ENCODE data around the gene AGMAT. TPM values are rescaled to one million over a fixed set of nuclear protein-coding genes. Genes with fewer than 3 reads are reported as not detected.

The AGMAT gene
- total and polyA plus RNA-seq, 2 of the 13 experiments (the other 11 are each of a cell fraction or from before 2014, with no cell fraction given), result 59.1 to 174 TPM

DNA sequence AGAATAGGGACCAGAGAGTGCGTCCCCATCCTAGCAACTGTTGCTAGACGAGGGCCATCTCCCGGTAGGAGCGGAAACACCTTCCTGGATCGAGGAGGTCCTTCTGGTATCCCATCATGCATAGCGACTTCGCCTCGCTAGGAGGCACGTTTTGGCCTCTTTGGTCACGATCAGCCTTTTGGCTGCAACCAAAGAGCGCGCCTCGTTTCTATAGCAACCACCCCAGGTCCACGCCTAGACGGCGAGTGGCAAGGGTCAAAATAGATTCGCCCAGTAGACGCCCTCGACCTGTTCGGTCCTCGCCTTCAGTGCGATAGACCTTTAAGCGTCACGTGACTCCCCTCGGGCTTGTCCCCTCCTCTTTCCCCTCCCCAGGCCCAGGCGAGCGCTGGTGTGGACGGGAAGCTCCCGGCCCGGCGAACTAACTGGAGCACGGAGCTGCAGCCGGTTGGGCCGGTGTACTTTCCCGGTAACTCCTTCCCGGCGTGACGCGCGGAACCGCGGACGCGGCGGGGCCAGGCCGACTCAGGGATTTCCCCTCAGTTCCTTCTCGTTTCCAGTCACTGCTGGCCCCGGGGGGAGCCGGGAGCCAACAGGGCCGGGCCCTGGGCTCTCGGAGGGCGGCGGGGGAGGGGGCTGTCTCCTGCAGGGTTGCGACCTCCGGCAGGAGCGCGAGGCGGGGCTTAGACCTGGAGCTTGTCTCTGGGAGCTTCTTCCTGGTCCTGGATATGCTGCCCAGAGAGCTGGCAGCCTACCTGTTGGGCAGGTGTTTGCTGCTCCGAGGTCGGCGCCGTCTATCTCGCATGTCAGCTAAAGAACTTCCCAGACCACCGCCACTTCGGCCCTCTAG, 58.1 kb downstream of the AGMAT start, which contains the start of gene DNAJC16 (continued):
- TF ChIP-seq ZHX2 (IDR thresholded peaks at IDR 0.05; ENCODE audit: low read depth), result 0 out of 2 replicates have a peak, but pooled peaks have one; percentile 65
- no peak for TF ChIP-seq ZHX2 (CRISPR knock-in tag; IDR thresholded peaks at IDR 0.05; ENCODE audit: borderline replicate concordance)
- TF ChIP-seq GABPA (IDR thresholded peaks at IDR 0.05; ENCODE audit: low read depth, low read length), result peak; percentile 42; the same call in 1 of the 2 replicates
- TF ChIP-seq GABPA (CRISPR knock-in tag; IDR thresholded peaks at IDR 0.05; ENCODE audit: low read depth), result peak; percentile 79
- TF ChIP-seq GLI4 (CRISPR knock-in tag; IDR thresholded peaks at IDR 0.05; ENCODE audit: borderline replicate concordance), result no peak
- TF ChIP-seq, protein P1, sequence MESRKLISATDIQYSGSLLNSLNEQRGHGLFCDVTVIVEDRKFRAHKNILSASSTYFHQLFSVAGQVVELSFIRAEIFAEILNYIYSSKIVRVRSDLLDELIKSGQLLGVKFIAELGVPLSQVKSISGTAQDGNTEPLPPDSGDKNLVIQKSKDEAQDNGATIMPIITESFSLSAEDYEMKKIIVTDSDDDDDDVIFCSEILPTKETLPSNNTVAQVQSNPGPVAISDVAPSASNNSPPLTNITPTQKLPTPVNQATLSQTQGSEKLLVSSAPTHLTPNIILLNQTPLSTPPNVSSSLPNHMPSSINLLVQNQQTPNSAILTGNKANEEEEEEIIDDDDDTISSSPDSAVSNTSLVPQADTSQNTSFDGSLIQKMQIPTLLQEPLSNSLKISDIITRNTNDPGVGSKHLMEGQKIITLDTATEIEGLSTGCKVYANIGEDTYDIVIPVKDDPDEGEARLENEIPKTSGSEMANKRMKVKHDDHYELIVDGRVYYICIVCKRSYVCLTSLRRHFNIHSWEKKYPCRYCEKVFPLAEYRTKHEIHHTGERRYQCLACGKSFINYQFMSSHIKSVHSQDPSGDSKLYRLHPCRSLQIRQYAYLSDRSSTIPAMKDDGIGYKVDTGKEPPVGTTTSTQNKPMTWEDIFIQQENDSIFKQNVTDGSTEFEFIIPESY (CRISPR knock-in tag; IDR thresholded peaks at IDR 0.05), result peak; percentile 51; the same call in 1 of the 2 replicates
- peak; percentile 90 for TF ChIP-seq ZMAT3 (CRISPR knock-in tag; conservative IDR thresholded peaks at IDR 0.05)
- no peak for TF ChIP-seq SCMH1 (CRISPR knock-in tag; IDR thresholded peaks at IDR 0.05; ENCODE audit: borderline replicate concordance)
- TF ChIP-seq GATAD2A (CRISPR knock-in tag; IDR thresholded peaks at IDR 0.05), result peak; percentile 58; the same call in 1 of the 2 replicates
- TF ChIP-seq, protein P2, sequence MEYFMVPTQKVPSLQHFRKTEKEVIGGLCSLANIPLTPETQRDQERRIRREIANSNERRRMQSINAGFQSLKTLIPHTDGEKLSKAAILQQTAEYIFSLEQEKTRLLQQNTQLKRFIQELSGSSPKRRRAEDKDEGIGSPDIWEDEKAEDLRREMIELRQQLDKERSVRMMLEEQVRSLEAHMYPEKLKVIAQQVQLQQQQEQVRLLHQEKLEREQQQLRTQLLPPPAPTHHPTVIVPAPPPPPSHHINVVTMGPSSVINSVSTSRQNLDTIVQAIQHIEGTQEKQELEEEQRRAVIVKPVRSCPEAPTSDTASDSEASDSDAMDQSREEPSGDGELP (IDR thresholded peaks at IDR 0.05; ENCODE audit: borderline replicate concordance, low read depth), result peak; percentile 17; the same call in 1 of the 2 replicates
- no peak for TF ChIP-seq SMARCC2 (IDR thresholded peaks at IDR 0.05)
- TF ChIP-seq MYC (CRISPR knock-in tag; IDR thresholded peaks at IDR 0.05; ENCODE audit: borderline replicate concordance), result peak; percentile 59
- TF ChIP-seq ZNF816 (CRISPR knock-in tag; IDR thresholded peaks at IDR 0.05; ENCODE audit: borderline replicate concordance), result 0 out of 2 replicates have a peak, but pooled peaks have one; percentile 50
- TF ChIP-seq GATAD1 (CRISPR knock-in tag; IDR thresholded peaks at IDR 0.05), result peak; percentile 92
- no peak for TF ChIP-seq NFE2L1 (CRISPR knock-in tag; IDR thresholded peaks at IDR 0.05; ENCODE audit: borderline replicate concordance)
- no peak for TF ChIP-seq ZNF550 (CRISPR knock-in tag; IDR thresholded peaks at IDR 0.05; ENCODE audit: borderline replicate concordance)
- TF ChIP-seq ZFY (CRISPR knock-in tag; IDR thresholded peaks at IDR 0.05), result peak; percentile 98
- 0 out of 2 replicates have a peak, but pooled peaks have one; percentile 22 for TF ChIP-seq ZNF362 (CRISPR knock-in tag; IDR thresholded peaks at IDR 0.05; ENCODE audit: borderline replicate concordance)
- peak; percentile 73; the same call in 1 of the 2 replicates for TF ChIP-seq ZNF124 (CRISPR knock-in tag; IDR thresholded peaks at IDR 0.05)
